Ovary (tissue), 9 donors: ENCODE measurements around the gene ACTG1. TPM values are rescaled to one million over a fixed set of nuclear protein-coding genes. Genes with fewer than 3 reads are reported as not detected.

Experiments
- DNase-seq, 5 donors: peaks; one replicate each; pipeline ENCODE4 v3.0.0-alpha.2; 2019 to 2020
- H3K27ac ChIP-seq, 2 donors: fragments of 200-600 bp; one replicate each; pipeline versions ENCODE4 v1.5.1 to v1.8.0; 2019 to 2022
- H3K27me3 ChIP-seq: fragments of 200-600 bp; one replicate; pipeline ENCODE4 v1.8.0; 2022
- H3K36me3 ChIP-seq: fragments of 200-600 bp; sonication (generic); one replicate; pipeline ENCODE4 v1.5.1; 2019
- H3K4me1 ChIP-seq: one replicate; pipeline ENCODE4 v1.8.1; 2013; ENCODE audit warnings: mild to moderate bottlenecking, moderate library complexity; ENCODE audit not compliant: insufficient read depth
- H3K4me3 ChIP-seq: fragments of 200-600 bp; sonication (generic); one replicate; pipeline ENCODE4 v1.5.1; 2017
- H3K9me3 ChIP-seq, 2 donors: fragments of 200-600 bp in 1 of 2; sonication (generic) in 1 of 2; one replicate each; pipeline versions ENCODE4 v1.5.1 to v1.8.1; 2013 to 2019; ENCODE audit warnings: mild to moderate bottlenecking in 1 of 2, moderate library complexity in 1 of 2
- EP300 ChIP-seq: sonication (generic); formaldehyde crosslinking; IDR thresholded peaks from one replicate; pipeline ENCODE4 v1.6.1; 2017; ENCODE audit warnings: antibody characterized with exemption
- POLR2A ChIP-seq: fragments of 450-650 bp; IDR thresholded peaks from one replicate; pipeline ENCODE4 v1.6.1; 2017; ENCODE audit warnings: antibody characterized with exemption, mild to moderate bottlenecking, moderate library complexity
- WGBS, 3 donors: extraction: QIAGEN DNeasy Blood & Tissue Kit in 1 of 3; methylation state at CpG; one replicate each; pipeline versions ENCODE4 v1.1.5 to v1.1.7; 2013 to 2017; 5-methylcytosine and 5-hydroxymethylcytosine counted together
- intact Hi-C, 4 donors: fragments of 100-400 bp; cut with DNase I; formaldehyde crosslinking; loops; one replicate each; pipeline versions ENCODE4 v1.11.0 to v1.15.1; 2022 to 2023
- polyA plus RNA-seq, 2 donors: library from polyadenylated mRNA; stranded (reverse); fragments of 200-250 nt in 1 of 2; fragments of 350-450 nt in 1 of 2; fragmentation: Illumina TruSeq in 1 of 2; extraction: RNeasy Lipid Tissue Mini Kit (QIAGEN cat#74804) in 1 of 2; gene quantifications; one replicate each; pipeline ENCODE4 v1.2.3, GENCODE V29; 2013 to 2014
- total RNA-seq, 7 donors: library from RNA; depleted of rRNA in 2 of 7; stranded (reverse); fragments of >200 nt in 2 of 7; fragmentation: NEBNext Ultra II Directional in 3 of 7; extraction: Animal tissue kit (Norgen Biotek cat#: 25700) in 3 of 7; gene quantifications; one replicate each; pipeline versions ENCODE4 v1.1.0 to v1.2.4, GENCODE V29; 2016 to 2023
- TF ChIP-seq, protein P1 (sequence below), 3 donors: fragments of 450-650 bp in 2 of 3; fragments of 200-600 bp in 1 of 3; IDR thresholded peaks; one replicate each; pipeline versions ENCODE4 v1.5.1 to v1.8.0; 2016 to 2022; ENCODE audit warnings: antibody characterized with exemption in 3 of 3, mild to moderate bottlenecking in 1 of 3
- donor health status: DM: no; HTN: no; CAD: no; lungs with moderate emphysema.
- donor health status: DM: no; HTN: no; CAD: no.
- donor health status: Bipolar disorder and iron deficiency.
- donor health status: DM: yes; HTN: yes; CAD: no.
- donor health status: DM: no; HTN: no; CAD: no.
- donor health status: DM: yes; HTN: yes; CAD: no.

Gene ACTG1
- total and polyA plus RNA-seq, 9 donors: 1,825 to 5,681 (median 3,955) TPM

DNA sequence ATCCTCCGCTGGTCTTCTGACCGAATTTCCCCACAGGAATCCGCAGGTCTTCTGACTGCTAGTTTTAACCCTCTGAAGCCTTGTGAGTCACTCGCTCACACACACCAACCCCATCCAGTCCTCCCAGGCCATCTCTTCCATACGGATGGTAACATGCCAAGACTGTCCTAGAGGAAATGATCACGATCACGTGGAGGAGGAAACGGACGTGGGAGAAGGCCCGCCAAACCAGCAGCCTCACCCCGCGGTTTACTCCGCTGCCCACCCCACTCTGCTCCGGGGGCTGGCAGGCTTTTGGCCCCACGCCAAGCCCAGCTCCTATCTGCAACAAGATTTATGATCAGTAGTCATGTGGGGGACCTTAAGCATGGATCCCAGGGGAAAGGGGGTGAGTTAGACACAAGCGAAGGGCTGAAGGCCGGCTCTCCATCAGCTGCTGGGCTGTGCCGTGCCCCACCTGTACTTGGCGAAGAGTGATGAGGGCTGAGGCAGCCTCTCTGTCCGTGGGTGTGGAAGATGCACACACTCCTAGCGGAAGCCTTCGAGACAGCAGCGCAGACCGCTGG, 41.1 kb upstream of the ACTG1 start:
- WGBS, 3 donors: 6 to 10% (median 8%) methylated on average over 24 of the region's 24 CpGs
- Histone ChIP-seq H3K27ac (peak overlapping the region; percentile 38 to 60), H3K4me1 (peaks cover 10% of the 10 kb centered on the region), H3K9me3 (no peaks in the 10 kb centered on the region), H3K4me3 (peak overlapping the region; percentile 94), H3K36me3 (no peaks in the 10 kb centered on the region), H3K27me3 (no peaks in the 10 kb centered on the region)
- DNase-seq: peak; percentile 59 to 70 (median 67)
- intact Hi-C loops: no loop called here
- TF ChIP-seq POLR2A (no peak), EP300 (no peak)
- TF ChIP-seq, protein P1, sequence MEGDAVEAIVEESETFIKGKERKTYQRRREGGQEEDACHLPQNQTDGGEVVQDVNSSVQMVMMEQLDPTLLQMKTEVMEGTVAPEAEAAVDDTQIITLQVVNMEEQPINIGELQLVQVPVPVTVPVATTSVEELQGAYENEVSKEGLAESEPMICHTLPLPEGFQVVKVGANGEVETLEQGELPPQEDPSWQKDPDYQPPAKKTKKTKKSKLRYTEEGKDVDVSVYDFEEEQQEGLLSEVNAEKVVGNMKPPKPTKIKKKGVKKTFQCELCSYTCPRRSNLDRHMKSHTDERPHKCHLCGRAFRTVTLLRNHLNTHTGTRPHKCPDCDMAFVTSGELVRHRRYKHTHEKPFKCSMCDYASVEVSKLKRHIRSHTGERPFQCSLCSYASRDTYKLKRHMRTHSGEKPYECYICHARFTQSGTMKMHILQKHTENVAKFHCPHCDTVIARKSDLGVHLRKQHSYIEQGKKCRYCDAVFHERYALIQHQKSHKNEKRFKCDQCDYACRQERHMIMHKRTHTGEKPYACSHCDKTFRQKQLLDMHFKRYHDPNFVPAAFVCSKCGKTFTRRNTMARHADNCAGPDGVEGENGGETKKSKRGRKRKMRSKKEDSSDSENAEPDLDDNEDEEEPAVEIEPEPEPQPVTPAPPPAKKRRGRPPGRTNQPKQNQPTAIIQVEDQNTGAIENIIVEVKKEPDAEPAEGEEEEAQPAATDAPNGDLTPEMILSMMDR (IDR thresholded peaks at IDR 0.05): no peak

DNA sequence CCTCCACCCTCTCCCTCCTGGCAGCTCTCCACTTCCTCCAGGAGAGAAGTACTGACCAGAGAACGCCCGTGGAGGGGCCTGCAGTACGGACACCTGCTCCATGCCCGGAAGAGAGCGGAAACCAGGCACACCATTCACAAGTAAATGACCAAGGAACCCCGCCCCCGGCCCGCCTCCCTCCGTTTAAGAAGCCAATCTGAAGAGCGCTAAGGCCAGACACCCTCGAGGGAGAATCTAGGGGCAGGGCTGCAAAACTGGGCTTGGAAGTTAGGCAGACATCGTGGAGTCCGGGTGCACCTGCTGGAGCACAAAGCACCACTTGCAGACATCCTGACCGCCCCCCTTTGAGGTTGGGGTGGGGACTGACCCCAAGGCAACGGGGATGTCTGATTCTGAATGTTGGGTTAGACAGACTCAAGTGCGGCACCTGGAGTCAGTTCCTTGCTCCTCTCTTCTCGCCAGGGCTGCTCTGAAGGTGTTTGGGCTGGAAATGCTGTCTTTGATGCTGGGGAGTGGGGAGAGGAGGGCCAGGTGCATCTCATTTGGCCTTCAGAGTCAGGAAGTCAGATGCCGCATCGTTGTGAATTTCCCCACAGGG, 40.5 kb upstream of the ACTG1 start:
- Histone ChIP-seq H3K36me3 (no peaks in the 10 kb centered on the region), H3K27ac (peak overlapping the region; percentile 38 to 60), H3K4me1 (peaks cover 10% of the 10 kb centered on the region), H3K9me3 (no peaks in the 10 kb centered on the region), H3K27me3 (no peaks in the 10 kb centered on the region), H3K4me3 (peak overlapping the region; percentile 94)
- intact Hi-C loops: no loop called here
- TF ChIP-seq POLR2A: no peak
- no peak for TF ChIP-seq EP300
- TF ChIP-seq, protein P1 (IDR thresholded peaks at IDR 0.05): no peak
- DNase-seq: peak; percentile 56 to 72 (median 61)
- WGBS, 3 donors: 0 to 2% (median 2%) methylated on average over 19 of the region's 19 CpGs

DNA sequence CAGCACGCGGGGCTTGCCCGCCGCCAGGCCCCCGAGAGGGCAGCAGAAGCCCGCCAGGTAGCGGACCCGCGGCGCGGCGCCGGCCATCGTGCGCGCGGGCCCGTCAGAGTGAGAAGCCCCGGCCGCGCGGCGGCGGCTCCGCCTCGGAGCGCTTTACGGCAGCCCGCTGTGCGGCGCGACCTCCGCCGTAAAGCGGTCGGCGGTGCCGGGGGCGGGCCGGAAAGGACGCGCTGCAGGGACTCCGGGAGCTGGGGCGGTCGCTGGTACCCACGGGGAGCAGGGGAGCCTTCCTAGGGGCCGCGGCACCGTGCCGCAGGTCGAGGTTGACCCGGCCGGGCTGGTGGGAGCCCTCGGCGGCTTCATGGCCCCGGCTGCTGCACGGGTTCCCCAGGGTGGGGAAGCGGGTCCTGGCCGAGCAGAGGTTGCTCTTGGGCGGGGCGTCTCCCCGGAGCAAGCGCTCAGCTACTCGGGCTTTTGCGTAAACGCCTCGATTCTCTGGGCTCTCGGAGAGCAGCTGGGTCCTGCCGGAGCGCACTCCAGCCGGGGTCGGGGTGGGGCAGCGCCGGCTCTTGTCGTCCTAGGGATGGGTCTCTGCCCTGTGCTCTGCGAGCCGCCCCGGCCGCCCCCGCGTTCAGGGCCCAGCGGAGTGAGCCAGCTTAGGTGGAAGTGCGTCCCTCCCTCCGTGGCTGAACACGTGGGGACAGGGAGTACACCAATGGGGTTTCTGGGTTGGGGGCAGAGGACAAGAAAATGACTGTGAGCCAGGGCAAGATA, 39.8 kb upstream of the ACTG1 start, which contains the start of gene FAAP100:
Gene FAAP100 (minus strand): TSS at position 110 of the 774 bp plus-strand sequence. CDS start 23 bp downstream, at position 87.
- no peaks in the 10 kb centered on the region for H3K36me3 ChIP-seq
- no peaks in the 10 kb centered on the region for H3K27me3 ChIP-seq
- DNase-seq: peak; percentile 69 to 87 (median 76)
- TF ChIP-seq, protein P1 (IDR thresholded peaks at IDR 0.05): peak in 1 of 3 donors; percentile 5
- TF ChIP-seq EP300 (no peak), POLR2A (peak; percentile 58)
- intact Hi-C loops: no loop called here
- peak within 1 kb of the TSS; percentile 94 for H3K4me3 ChIP-seq
- peaks cover 10% of the 10 kb centered on the region for H3K4me1 ChIP-seq
- peak within 1 kb of the TSS; percentile 38 to 60 for H3K27ac ChIP-seq
- no peaks in the 10 kb centered on the region for H3K9me3 ChIP-seq
- 0 to 1% (median 1%) methylated on average over 29 to 85 of the region's 85 CpGs for WGBS, 3 donors

DNA sequence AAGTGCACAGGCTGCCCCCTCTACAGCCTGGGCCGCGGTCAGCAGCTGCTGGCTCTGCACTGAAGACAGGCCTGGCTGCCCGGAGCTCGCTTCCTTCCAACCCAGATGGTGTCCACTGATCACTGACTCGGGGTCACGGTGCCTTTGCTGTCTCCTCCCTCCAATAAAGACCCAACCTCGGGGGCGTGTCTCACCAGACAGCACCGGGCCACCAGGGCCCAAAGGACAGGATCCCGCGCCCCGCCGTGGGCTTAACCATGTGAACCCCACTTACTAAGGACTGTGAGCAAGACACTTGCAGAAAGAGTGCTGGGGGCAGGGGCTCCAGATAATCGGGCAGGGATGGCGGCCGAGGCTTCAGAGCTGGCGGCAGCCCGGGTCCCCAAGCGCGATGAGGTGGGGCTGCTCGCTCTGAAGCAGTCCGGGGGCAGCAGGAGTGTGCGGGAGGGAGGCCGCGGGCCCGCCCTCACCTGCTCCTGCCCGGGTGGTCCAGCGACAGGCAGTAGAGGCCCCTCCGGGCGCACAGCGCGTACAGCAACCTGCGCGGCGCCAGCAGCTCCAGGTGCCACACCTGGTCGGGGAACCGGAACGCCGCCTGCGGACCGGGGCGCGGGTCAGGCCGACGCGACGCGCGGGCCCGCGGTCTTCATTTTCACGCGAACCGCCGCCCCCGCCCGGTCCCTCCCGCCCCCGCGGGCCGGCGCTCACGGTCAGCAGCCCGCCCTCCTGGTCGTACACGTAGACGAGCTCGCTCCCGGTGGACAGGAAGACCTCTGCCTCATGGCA, 39.1 kb upstream of the ACTG1 start:
- H3K27me3 ChIP-seq: no peaks in the 10 kb centered on the region
- H3K27ac ChIP-seq: peak overlapping the region in 1 of 2 donors; percentile 60
- intact Hi-C loops: no loop called here
- H3K36me3 ChIP-seq: no peaks in the 10 kb centered on the region
- WGBS, 3 donors: 1 to 2% (median 2%) methylated on average over 20 to 69 of the region's 69 CpGs
- TF ChIP-seq EP300: no peak
- TF ChIP-seq POLR2A: no peak
- no peak for DNase-seq
- H3K4me1 ChIP-seq: peaks cover 10% of the 10 kb centered on the region
- H3K9me3 ChIP-seq: no peaks in the 10 kb centered on the region
- peak overlapping the region; percentile 94 for H3K4me3 ChIP-seq
